OCI-LY1 (cell line): ENCODE data around the gene DYRK1A.

ENCODE experiments used
- CTCF ChIP-seq: fragments of 200-600 bp; sonication (generic), shearing (Covaris generic); IDR thresholded peaks from 2 replicates; pipeline ENCODE4 v1.5.1; 2017; ENCODE audit warnings: mild to moderate bottlenecking, antibody characterized with exemption, low read length, moderate library complexity, mixed read lengths
- EZH2 ChIP-seq: fragments of 200-600 bp; sonication (generic), shearing (Covaris generic); IDR thresholded peaks from 2 replicates; pipeline ENCODE4 v1.8.0; 2017; ENCODE audit warnings: borderline replicate concordance, mixed run types, mild to moderate bottlenecking, antibody characterized with exemption, low read length, moderate library complexity, mixed read lengths

- TF ChIP-seq CTCF (no peak), EZH2 (no peak)
Measured at GRCh38 chr21:37552496-37553029, 186.0 kb downstream of the DYRK1A start.
